Mesothelial cell of epicardium (in vitro differentiated cells): Measurements from ENCODE around the gene TYW3. TPM values are rescaled to one million over a fixed set of nuclear protein-coding genes. Genes with fewer than 3 reads are reported as not detected.

ENCODE experiments used
- DNase-seq, 2 experiments: peaks; one replicate each; pipeline ENCODE4 v3.0.0; 2021; ENCODE audit warnings: low spot score in 2 of 2; ENCODE audit not compliant: unreplicated experiment in 2 of 2
- H3K27ac Mint-ChIP-seq: 2 replicates; pipeline ENCODE4 v1.8.0; 2021; ENCODE audit warnings: mixed read lengths
- H3K27me3 Mint-ChIP-seq: 2 replicates; pipeline ENCODE4 v1.8.0; 2021; ENCODE audit warnings: low read depth, mixed read lengths
- H3K36me3 Mint-ChIP-seq: 2 replicates; pipeline ENCODE4 v1.8.0; 2021; ENCODE audit warnings: mixed read lengths
- H3K4me1 Mint-ChIP-seq: 2 replicates; pipeline ENCODE4 v1.8.0; 2021; ENCODE audit warnings: mixed read lengths
- H3K4me3 Mint-ChIP-seq: 2 replicates; pipeline ENCODE4 v1.8.0; 2021; ENCODE audit warnings: mild to moderate bottlenecking, moderate library complexity, mixed read lengths
- H3K9me3 Mint-ChIP-seq: 2 replicates; pipeline ENCODE4 v1.8.0; 2021; ENCODE audit warnings: mixed read lengths
- CTCF ChIP-seq: fragments of 200-600 bp; sonication (generic); IDR thresholded peaks from one replicate; pipeline ENCODE4 v1.5.0; 2021; ENCODE audit warnings: antibody characterized with exemption; ENCODE audit not compliant: unreplicated experiment
- total RNA-seq: library from RNA; stranded (reverse); gene quantifications from 3 replicates; pipeline ENCODE4 v1.2.1, GENCODE V29; 2021

Gene TYW3
- total RNA-seq, 1 donor from 2014 or later: 13.3 TPM

- no peaks in the 10 kb centered on the region for H3K36me3 Mint-ChIP-seq
- no peak overlapping the region for H3K4me3 Mint-ChIP-seq
- H3K4me1 Mint-ChIP-seq: peaks cover 4% of the 10 kb centered on the region
- H3K9me3 Mint-ChIP-seq: no peaks in the 10 kb centered on the region
- TF ChIP-seq CTCF: no peak
- H3K27me3 Mint-ChIP-seq: peaks cover 3% of the 10 kb centered on the region
- no peak overlapping the region for H3K27ac Mint-ChIP-seq
- DNase-seq: no peak
These were observed 46.8 kb downstream of the TYW3 start for GRCh38 chr1:74779750-74780149.

DNA sequence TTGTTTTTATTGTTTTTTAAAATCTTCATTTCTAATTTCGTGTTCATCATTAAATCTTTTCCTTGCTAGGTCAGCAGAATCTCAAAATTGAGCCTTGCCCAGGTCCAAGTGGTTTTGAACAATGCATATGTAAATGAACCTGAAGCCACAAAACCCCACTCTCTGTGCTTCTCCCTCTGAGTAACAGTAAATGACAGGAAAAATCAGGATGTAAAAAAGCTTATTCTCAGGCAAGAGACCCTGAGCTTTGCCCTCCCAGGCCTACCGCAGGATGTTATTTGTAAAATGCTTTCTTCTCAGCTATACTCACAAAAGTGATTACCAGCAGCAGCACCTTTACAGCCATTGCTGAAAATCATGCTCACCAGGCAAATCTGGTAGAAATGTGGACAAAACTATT is 47.6 kb downstream of the TYW3 start:
- DNase-seq: no peak
- no peaks in the 10 kb centered on the region for H3K9me3 Mint-ChIP-seq
- no peak overlapping the region for H3K27ac Mint-ChIP-seq
- H3K36me3 Mint-ChIP-seq: no peaks in the 10 kb centered on the region
- no peak for TF ChIP-seq CTCF
- H3K4me1 Mint-ChIP-seq: peaks cover 4% of the 10 kb centered on the region
- H3K4me3 Mint-ChIP-seq: no peak overlapping the region
- peaks cover 3% of the 10 kb centered on the region for H3K27me3 Mint-ChIP-seq

GRCh38 chr1:74785944-74786343 is 53.0 kb downstream of the TYW3 start:
- TF ChIP-seq CTCF: no peak
- no peak for DNase-seq
- H3K27me3 Mint-ChIP-seq: peaks cover 3% of the 10 kb centered on the region
- H3K4me3 Mint-ChIP-seq: no peak overlapping the region
- no peaks in the 10 kb centered on the region for H3K36me3 Mint-ChIP-seq
- no peak overlapping the region for H3K27ac Mint-ChIP-seq
- H3K4me1 Mint-ChIP-seq: peaks cover 5% of the 10 kb centered on the region
- H3K9me3 Mint-ChIP-seq: peaks cover 4% of the 10 kb centered on the region

GRCh38 chr1:74790453-74790852 is 57.5 kb downstream of the TYW3 start:
- TF ChIP-seq CTCF: no peak
- H3K4me3 Mint-ChIP-seq: no peak overlapping the region
- H3K36me3 Mint-ChIP-seq: no peaks in the 10 kb centered on the region
- peaks cover 4% of the 10 kb centered on the region for H3K9me3 Mint-ChIP-seq
- peaks cover 17% of the 10 kb centered on the region for H3K4me1 Mint-ChIP-seq
- DNase-seq: no peak
- H3K27ac Mint-ChIP-seq: no peak overlapping the region
- peaks cover 10% of the 10 kb centered on the region for H3K27me3 Mint-ChIP-seq

GRCh38 chr1:74791491-74791890 is 58.5 kb downstream of the TYW3 start:
- H3K27ac Mint-ChIP-seq: no peak overlapping the region
- DNase-seq: no peak
- no peaks in the 10 kb centered on the region for H3K36me3 Mint-ChIP-seq
- no peak for TF ChIP-seq CTCF
- peaks cover 4% of the 10 kb centered on the region for H3K9me3 Mint-ChIP-seq
- peaks cover 14% of the 10 kb centered on the region for H3K27me3 Mint-ChIP-seq
- H3K4me1 Mint-ChIP-seq: peaks cover 17% of the 10 kb centered on the region
- no peak overlapping the region for H3K4me3 Mint-ChIP-seq

DNA sequence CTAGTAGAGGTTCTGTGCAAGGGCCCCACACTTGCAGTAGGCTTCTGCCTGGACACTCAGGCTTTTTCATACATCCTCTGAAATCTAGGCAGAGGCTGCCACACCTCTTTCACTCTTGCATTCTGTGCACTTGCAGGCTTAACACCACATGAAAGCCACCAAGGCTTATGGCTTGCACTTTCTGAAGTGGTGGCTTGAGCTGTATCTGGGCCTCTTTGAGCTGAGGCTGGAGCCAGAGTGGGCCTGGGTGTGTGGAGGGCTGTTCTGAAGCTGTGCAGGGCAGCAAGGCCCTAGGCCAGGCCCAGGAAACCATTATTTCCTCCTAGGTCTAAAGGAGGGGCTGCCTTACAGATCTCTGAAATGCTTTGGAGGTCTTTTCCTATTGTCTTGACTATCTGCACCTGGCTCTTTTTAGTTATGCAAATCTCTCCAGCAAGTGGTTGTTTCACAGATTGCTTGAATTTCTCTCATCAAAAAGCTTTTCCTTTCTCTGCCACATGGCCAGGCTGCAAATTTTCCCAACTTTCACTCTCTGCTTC is 66.2 kb downstream of the TYW3 start:
- no peak for TF ChIP-seq CTCF
- H3K27ac Mint-ChIP-seq: no peak overlapping the region
- H3K27me3 Mint-ChIP-seq: peaks cover 5% of the 10 kb centered on the region
- H3K9me3 Mint-ChIP-seq: peaks cover 10% of the 10 kb centered on the region
- no peaks in the 10 kb centered on the region for H3K36me3 Mint-ChIP-seq
- H3K4me3 Mint-ChIP-seq: no peak overlapping the region
- no peaks in the 10 kb centered on the region for H3K4me1 Mint-ChIP-seq
- DNase-seq: no peak
